GM21528 (cell line): ENCODE results near the gene CCM2.

Experiments
- ATAC-seq: cut with Tn5 transposase; IDR thresholded peaks from one replicate; pipeline ENCODE4 v1.9.1; 2021; ENCODE audit warnings: mild to moderate bottlenecking, moderate library complexity; ENCODE audit not compliant: unreplicated experiment, low FRiP score

Gene CCM2

DNA sequence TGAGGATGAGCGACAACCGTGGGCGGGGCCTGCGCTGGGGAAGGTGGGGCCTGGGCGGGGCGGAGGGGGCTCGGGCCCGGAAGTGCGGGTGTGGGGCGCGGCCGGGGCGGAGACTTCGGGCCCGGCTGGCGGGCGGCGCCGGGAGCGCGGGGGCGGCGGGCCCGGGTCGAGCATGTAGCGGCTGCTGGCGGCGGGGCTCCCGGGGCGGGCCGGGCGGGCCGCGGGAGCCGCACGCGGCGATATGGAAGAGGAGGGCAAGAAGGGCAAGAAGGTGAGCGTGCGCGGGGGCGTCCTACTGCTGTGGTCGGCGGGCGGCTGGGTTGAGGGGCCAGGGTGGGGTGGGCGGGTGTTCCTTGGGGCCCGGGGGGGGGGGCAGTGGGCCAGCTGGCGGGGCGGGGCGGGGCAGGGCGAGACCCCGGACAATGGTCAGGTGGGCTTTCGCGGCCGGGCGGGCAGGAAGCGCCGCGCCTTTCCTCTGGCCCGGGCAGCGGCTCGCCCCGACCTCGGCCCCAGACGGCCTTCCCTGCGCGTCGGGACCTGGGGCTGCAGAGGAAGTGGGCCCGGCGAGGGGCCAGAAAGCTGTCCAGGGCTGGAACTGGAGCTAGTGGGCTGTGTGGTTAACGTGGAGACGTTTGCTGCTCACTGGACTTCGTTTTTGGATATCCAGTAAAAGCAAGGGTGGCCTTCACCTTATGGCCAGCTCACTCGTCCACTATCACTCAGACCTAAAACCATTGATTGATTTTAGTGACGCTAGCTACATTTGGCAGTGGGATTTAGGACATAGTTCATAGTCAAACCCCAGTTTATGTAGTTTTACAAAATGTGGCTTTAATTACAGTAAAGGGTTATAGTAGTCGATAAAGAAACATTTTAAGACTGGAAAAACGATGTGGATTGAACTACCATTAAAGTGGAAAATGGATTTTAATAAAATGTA lies at the start of gene CCM2:
TSS of gene CCM2 (plus strand) at position 109 of the 940 bp plus-strand sequence. CDS start at position 242, 133 bp downstream.
- ATAC-seq: peak; percentile 11

DNA sequence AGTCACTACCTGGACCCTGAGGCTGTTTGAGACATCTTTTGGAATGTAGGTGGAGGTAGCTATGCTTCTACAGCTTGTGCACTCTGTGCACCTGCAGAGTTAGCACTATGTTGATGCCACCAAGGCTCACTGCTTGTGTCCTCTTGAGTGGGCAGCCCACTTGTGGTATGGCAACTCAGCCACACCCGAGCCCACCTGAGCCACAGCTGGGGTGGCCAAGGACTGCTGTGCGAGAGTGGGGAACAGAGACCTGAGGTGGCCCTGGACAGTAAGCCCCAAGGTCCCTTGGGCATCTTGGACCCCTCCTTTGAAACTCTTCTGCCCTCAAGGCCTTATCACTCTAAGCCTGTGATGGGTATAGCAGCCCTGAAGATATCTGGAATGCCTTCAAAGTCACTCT lies 46.8 kb upstream of the CCM2 start:
- ATAC-seq: no peak

DNA sequence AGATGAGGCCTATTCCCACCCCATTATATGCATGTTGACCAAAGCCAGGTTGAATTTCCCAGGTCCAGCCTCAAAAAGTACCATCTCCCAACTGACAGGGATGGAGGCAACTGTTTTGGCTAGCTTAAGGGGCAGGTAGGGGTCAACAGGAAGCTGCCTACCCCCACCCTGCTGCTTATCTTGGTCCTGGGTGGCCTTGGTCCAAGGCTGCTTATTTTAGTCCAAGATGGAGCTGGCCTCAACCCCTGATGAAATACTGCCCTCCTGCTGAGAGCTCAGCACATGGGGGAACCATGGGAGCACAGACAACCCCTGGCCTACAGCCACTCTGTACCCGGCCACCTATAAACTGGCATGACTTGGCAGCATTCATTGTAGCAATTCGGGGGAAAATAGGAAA lies 44.3 kb upstream of the CCM2 start:
- no peak for ATAC-seq

DNA sequence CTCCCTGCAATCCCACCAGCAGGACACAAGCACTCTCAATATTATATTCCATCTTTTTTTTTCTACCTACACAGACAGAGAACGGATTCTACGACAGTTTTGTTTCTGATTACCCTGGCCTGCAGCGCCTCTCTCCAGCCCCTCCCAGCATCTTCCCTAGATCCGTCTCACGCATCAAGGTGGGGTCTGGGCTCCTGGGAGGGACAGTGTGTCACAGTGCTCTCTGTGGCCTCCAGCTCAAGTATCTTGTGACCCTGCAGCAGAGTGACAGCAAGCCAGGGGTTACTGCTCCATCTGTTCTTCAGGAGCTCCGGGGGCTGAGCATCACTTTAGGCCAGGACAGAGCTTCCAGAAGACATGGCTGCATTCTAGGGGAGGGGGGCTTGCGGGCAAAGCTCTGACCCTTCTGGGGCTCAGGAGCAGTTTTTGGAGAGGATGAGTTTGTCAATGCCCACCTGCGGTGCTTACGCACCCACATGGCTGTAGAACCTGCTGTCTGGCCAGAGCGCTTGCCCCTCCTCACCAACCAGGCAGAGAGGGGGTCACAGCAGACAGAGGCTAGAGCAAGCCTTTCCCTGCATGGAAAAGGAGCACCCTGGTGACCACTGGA lies 43.7 kb upstream of the CCM2 start:
- ATAC-seq: no peak

DNA sequence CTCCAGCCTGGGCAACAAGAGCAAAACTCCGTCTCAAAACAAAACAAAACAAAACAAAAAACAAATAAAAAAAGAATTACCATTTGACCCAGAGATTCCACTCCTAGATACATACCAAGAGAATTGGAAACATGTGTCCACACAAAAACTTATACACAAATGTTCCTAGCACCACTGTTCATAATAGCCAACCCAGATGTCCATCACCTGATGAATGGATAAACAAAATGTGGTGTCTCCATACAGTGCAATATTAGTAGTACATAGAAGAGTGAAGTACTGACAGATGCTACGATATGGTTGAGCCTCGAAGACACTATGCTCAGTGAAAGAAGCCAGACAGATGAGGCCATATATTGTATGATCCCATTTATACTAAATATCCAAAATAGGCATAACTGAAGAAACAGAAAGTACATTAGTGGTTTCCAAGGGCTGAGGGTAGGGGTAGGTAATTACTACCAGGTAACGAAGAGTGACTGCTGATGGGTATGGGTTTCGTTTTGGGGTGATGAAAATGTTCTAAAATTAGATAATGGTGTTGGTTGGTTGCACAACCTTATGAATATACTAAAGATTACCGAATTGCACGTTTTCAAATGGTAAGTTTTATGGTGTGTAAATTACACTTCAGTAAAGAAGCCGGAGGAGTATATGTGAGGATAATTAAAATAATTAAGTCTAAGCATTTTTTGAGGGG lies 41.2 kb upstream of the CCM2 start:
- ATAC-seq: no peak

DNA sequence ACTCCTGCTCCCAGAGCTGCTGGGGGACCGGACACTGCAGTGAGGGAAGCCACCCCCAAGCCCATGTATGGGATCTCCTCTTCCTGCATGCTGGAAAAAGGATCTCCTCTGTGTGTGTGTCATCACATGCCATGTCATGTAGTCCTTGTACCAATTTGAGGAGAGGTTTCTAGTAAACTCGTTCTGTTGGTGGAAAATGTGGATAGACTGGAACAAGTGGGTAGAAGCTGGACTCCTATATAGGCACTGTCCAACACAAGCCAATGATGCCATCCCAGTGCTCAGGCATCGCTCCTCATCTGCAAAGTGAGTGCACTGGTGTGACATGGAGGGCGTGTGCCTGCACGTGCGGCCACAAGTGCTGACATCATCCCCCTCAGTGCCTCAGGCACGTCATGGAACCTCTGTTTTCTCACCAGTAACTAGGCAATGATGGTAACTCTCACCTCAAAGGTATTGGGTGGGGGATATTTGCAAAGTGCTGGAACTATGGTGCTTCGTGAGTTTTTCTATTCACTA lies 40.5 kb upstream of the CCM2 start:
- no peak for ATAC-seq

DNA sequence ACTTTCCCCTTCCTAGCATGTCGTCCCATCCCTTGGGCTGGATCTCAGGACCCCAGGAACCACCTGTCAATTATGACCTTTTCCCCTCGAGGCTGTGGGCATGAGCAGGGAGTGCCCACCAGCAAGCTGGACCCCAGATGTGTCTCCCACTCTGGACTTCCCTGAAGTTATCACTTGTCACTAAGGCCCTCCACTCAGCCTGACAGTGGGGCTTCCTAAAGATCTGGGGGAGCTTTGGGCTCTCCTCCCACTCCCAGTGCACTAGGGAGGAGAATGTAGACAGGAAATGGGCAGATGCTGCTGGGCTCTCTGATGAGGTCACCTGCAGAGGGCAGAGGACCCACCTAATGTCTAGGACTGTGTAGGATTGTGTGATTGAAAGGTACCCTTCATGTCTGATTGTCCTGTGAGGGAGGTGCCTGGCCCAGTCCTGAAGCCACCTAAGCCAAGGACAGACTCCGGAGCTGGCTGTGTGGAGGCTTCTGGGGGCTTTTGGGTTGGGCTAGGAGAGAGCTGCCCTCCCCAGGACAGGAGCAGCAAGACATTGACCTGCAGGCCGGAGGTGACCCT lies 39.9 kb upstream of the CCM2 start:
- ATAC-seq: no peak

DNA sequence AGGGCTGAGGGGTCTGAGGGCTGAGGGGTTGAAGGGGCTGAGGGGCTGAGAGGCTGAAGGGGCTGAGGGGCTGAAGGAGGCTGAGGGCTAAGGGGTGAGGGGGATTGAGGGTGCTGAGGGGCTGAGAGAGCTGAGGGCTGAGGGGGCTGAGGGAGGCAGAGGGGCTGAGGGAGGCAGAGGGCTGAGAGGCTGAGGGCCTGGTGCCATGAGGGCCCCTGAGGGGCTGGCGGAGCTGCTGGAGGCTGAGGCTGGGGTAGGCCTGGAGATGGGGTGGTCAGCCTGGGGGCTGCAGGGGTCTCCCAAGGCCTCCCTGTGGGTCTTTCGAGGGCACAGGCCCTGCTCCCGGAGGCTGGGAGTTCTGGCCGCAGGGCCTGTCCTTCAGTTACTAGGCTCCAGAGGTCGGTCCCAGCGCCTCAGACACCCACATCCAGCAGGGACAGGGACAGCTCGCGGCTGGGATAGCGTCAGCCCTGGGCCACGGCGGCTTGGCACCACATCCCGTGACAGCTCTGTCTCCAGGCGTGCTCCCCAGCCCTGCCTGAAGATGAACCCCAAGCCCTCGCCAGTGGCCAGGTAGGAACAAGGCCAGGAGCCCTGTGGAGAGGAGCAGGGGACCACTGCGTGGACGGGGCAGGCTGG lies 38.0 kb upstream of the CCM2 start:
- no peak for ATAC-seq

DNA sequence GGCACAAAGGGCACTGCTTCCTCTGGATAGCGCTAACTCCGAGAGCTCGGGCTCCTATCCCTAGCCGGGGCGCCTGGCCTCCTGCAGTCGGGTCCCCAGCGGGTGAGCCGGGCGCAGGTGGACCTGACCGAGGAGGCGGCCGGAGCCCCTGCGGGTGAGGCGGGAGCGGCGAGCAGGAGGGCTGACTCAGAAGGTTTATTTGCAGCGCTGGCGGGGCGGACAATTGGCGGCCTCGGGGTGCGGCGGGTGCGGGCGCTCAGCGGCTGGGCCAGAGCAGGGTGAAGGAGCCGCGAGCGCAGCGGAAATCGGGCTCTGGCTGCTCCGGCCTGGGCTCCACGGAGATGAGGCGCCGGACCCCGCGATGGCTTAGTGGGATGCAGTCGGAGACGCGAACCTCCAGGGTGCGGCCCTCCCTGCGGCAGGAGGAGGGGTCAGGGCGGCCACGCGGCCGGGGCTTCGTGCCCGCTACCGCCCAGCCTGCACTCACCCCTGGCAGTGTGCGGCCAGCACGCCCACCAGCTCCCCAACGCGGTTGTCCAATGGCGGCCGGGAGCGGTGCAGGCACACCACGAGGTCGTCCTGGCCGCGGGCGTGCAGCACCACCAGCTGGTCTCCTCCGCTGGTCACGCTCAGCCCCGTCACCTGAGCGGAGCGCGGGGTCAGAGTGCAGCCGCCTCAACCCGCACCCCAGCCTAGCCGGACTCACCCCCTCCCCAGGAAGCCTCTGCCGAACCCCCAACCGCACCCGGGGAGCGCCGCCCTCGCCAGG lies 37.3 kb upstream of the CCM2 start:
- no peak for ATAC-seq

DNA sequence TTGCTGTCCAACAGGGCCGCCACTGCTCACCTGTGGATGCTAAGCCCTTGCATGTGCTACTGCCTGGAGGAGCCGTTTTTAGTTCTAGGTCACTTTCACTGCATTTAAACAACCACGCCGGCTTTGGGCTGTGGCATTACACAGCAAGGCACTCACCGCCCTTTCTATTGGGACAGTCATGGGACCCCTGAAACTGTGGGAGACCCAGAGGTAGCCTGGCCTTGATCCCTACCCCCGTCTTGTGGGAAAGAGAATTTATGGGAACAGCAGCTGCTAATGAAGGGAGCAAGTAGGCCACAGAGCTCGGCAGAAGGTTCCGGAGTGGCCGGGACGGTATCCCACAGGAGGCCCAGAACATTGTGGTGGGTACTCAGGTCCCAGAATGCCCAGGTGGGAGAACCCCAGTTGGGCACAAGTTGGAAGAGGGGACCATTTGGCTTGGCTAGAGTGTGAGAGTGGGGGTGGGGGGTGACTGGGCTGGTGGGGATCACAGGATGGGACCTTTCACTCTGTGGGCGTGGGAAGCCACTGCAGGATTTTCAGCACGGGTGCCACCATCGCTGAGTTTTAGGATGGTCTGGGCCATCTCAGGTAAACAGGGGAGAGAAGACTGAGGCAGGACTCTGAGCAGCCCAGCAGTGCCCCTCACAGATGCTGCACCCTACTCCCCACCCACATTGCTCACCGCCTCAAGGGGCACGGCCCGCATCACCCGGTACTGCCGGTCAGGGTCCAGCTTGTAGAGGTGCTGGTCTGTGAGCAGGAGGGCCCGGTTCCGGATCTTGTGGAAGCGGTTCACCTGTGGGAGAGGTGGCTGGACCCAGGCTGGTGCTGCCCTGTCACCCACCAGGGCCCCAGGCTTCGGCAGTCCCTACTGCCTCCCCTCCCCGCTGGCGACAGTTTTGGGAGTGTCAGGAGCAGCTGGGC lies 36.4 kb upstream of the CCM2 start:
- ATAC-seq: no peak

DNA sequence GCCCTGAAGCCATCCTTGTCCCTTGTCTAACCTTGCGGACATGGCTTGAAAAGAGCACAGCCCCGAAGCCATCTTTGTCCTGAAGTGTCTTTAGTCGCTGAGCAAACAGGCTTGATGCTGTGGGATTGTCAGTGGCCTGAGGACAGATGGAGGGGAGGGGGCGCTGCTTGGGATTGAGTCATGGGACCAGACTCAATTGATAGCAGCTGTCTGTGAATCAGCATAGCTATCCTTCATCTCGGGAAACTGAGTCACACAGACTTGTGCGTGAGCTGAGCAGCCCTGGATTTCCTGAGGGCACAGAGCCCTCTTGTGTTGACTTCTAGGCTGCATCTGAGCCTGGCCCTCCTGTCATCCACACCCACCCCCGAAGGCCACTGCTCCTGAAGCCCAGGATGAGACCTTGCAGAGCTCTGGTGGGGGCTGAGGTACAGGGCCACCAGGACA lies 35.6 kb upstream of the CCM2 start:
- no peak for ATAC-seq

DNA sequence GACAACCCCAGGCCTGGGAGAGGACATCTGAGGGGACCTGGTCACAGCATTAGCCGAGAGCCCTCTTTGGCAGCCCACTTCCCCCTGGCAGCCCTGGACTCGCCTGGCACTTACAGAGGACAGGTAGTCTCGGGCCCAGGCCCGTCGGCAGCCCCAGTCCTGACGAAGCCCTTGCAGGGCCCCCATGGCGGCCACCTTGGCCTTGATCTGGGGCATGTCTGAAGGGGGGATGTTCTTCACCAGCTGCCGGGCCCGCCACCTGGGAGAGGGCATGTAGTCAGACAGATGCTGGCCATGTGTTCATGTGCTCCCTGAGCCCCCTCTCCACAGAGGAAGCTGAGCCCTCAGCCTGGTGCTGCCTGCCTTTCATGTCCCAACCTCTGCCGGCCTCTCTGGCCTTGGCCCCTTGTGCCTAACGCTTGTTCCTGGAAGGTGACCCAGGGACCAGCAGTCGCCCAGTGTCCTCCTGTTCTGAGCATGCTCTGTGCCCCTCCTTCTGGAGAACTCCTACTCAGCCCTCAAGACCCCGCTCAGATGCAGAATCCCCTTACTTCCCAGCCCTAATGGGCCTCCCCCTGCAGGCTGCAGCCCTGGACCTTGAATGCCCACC lies 35.1 kb upstream of the CCM2 start:
- no peak for ATAC-seq

DNA sequence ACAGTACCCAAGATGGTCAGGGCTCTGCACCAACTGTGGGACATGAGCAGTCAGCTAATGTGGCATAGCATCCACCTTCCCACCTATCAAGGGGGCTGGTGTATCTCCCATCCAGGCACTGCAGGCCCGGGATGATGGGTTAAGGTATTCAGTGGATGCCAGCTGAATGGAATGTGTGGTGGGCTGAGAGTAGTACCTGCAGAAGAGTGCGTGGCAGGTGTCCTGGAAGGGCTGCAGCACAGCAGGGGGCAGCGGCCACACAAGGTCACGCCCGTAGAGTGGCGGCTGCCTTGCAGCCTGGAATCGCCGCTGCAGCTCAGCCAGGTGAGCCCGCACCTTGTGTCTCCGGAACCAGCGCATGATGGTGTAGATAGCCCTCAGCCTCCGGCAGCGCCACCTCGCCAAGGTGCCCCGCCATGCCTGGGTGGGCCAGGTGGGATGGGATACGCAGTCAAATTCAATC lies 34.5 kb upstream of the CCM2 start:
- ATAC-seq: no peak

DNA sequence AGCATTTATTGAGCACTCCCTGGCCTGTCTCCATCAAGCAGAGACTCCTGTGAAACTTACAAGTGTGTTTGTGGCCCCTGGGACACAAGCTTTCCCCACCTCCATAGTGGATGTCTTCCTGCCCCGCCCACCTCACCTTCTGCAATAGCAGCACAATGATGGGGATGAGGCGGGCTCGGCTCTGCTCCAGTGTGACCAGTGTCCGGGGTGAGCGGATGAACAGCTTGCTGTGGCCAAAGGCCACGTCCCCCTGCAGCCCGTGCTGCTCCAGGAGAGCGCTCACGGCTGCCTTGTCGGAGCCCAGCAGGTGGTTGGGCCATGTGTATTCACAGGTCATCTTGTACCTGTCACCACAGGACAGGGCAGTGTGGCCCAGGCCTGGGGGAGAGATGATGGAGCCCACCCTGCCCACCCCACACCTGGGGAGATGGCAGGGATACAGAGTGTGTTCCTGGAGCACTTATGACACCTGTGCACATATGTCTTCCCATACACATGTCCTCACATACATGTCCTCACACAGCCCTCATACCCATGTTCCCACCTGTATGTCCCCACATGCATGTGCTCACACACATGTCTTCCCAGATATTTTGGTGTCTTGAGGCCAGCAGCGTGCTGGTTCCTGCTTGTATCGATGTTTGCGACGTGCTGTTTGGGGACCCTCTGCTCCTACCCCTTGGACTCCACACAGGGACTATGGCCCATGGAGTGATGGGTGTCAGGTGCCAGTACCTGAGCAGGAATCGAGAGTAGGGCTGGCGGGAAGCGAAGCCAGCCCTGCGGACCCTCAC lies 33.9 kb upstream of the CCM2 start:
- ATAC-seq: no peak

DNA sequence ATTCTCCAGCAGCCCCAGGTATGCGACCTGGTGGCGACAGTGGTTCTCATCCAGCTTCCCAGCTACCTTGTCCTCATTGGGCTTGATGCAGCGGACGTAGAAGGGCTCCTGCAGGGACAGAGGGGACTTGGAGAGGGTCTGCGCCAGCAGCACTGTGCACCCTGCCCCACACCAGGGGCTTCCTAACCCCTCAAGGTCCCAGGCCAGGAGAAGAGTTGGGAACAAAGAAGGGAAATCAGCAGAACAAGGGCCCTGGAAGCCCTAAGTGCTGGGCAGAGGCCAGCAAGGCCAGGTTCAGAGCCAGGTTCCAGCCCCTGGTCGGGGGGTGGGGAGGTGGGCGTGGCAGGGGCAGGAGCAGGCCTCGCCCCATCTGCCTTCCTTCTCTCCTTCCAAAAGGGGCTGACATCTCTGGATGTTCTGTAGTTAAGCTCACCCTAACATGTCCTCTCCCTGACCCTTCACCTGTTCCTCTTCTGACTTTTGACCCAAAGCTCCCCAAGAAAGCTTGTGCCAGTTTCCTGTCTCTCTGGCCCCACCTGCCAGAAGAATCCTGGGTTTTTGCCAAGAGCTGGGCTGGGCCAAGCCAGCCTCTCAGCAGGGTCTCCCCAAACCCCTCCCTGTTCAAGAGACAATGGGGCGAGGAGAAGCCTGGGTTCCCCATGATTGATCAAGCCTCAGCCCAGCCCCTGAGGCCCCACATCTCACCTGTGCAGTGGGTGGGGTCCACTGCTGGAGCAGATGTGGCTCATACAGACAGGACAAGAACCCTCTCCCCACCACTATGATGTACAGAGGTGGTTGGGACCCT lies 33.1 kb upstream of the CCM2 start:
- no peak for ATAC-seq
